IMR-90 (cell line): Measurements from ENCODE around the gene KRT36. TPM values are rescaled to one million over a fixed set of nuclear protein-coding genes. Genes with fewer than 3 reads are reported as not detected.

ENCODE experiments used
- ATAC-seq: fragments of 200-7000 bp; cut with Tn5 transposase; 2 replicates; pipeline ENCODE4 v1.9.1; 2020; ENCODE audit warnings: low read depth, mild to moderate bottlenecking, moderate library complexity
- BruUV-seq: library from RNA; stranded (reverse); fragments of 400-500 nt; replicated peaks from 2 replicates; lab custom pipeline; 2021; lab: Mats Ljungman, UMichigan
- CTCF ChIA-PET: fragments of 300-600 bp; formaldehyde crosslinking; extraction: SDS; loops from one replicate; lab custom pipeline; 2021; ENCODE audit warnings: antibody characterized with exemption; lab: Yijun Ruan, JAX
- POLR2A ChIA-PET: fragments of 300-600 bp; sonication (Branson Sonifier 250); formaldehyde crosslinking; loops from one replicate; lab custom pipeline; 2022; ENCODE audit warnings: antibody characterized with exemption; ENCODE audit not compliant: unreplicated experiment; lab: Charles Lee
- DNase-seq: peaks from one replicate; pipeline ENCODE4 v3.0.0; 2013
- H2AFZ ChIP-seq: replicated peaks from 2 replicates; pipeline ENCODE3; 2013; ENCODE audit warnings: low read length, mild to moderate bottlenecking; ENCODE audit not compliant: poor library complexity
- H2AK5ac ChIP-seq: 2 replicates; pipeline ENCODE4 v1.6.1; 2013; ENCODE audit warnings: low read depth, low read length, inconsistent platforms
- H2AK9ac ChIP-seq: replicated peaks from 2 replicates; pipeline ENCODE3; 2013; ENCODE audit warnings: mild to moderate bottlenecking, low read depth, low read length, moderate library complexity; ENCODE audit not compliant: poor library complexity
- H2BK120ac ChIP-seq: 2 replicates; pipeline ENCODE4 v1.6.1; 2013; ENCODE audit warnings: low read depth, low read length, inconsistent platforms
- H2BK15ac ChIP-seq: 3 replicates; pipeline ENCODE4 v1.6.1; 2013; ENCODE audit warnings: low read depth, low read length, inconsistent platforms
- H2BK20ac ChIP-seq: 2 replicates; pipeline ENCODE4 v1.6.1; 2013; ENCODE audit warnings: low read depth, mild to moderate bottlenecking, inconsistent platforms, low read length, moderate library complexity
- H2BK5ac ChIP-seq: 2 replicates; pipeline ENCODE4 v1.6.1; 2013; ENCODE audit warnings: mild to moderate bottlenecking, low read depth, low read length, inconsistent platforms; ENCODE audit not compliant: poor library complexity, severe bottlenecking
- H3K14ac ChIP-seq: replicated peaks from 2 replicates; pipeline ENCODE4 v1.6.1; 2013; ENCODE audit warnings: low read depth, low read length, inconsistent platforms
- H3K18ac ChIP-seq: 2 replicates; pipeline ENCODE4 v1.6.1; 2013; ENCODE audit warnings: low read depth, low read length, control low read depth
- H3K23ac ChIP-seq: 2 replicates; pipeline ENCODE4 v1.6.1; 2013; ENCODE audit warnings: low read depth, low read length, inconsistent platforms
- H3K27ac ChIP-seq: 2 replicates; pipeline ENCODE4 v1.5.1; 2013; ENCODE audit warnings: mild to moderate bottlenecking, control low read depth, low read length; ENCODE audit not compliant: insufficient read depth
- H3K27me3 ChIP-seq: 2 replicates; pipeline ENCODE4 v1.6.1; 2013; ENCODE audit warnings: low read length; ENCODE audit not compliant: control insufficient read depth, insufficient read depth
- H3K36me3 ChIP-seq: 2 replicates; pipeline ENCODE4 v1.6.1; 2013; ENCODE audit warnings: low read length, mixed read lengths; ENCODE audit not compliant: control insufficient read depth, insufficient read depth
- H3K4ac ChIP-seq: 2 replicates; pipeline ENCODE4 v1.6.1; 2013; ENCODE audit warnings: low read depth, low read length, inconsistent platforms
- H3K4me1 ChIP-seq: 2 replicates; pipeline ENCODE4 v1.6.1; 2013; ENCODE audit warnings: low read length, mixed read lengths; ENCODE audit not compliant: control insufficient read depth, insufficient read depth
- H3K4me2 ChIP-seq: 2 replicates; pipeline ENCODE4 v1.6.1; 2013; ENCODE audit warnings: low read depth, mild to moderate bottlenecking, control low read depth, low read length, moderate library complexity
- H3K4me3 ChIP-seq: 2 replicates; pipeline ENCODE4 v1.5.1; 2013; ENCODE audit warnings: low read depth, mild to moderate bottlenecking, control low read depth, low read length, moderate library complexity; ENCODE audit not compliant: insufficient read depth
- H3K56ac ChIP-seq: 2 replicates; pipeline ENCODE4 v1.6.1; 2013; ENCODE audit warnings: low read length, inconsistent platforms; ENCODE audit not compliant: insufficient read depth; ENCODE audit errors: extremely low read depth
- H3K79me1 ChIP-seq, 2 experiments: 2 replicates each; pipeline ENCODE4 v1.6.1; 2013; ENCODE audit warnings: low read length in 2 of 2, inconsistent platforms in 1 of 2, low read depth in 1 of 2
- H3K9ac ChIP-seq: 2 replicates; pipeline ENCODE4 v1.6.1; 2013; ENCODE audit warnings: low read depth, low read length, control low read depth
- H3K9me1 ChIP-seq: 2 replicates; pipeline ENCODE4 v1.6.1; 2013; ENCODE audit warnings: low read length, inconsistent platforms; ENCODE audit not compliant: insufficient read depth
- H3K9me3 ChIP-seq: 2 replicates; pipeline ENCODE4 v1.6.1; 2013; ENCODE audit warnings: low read length; ENCODE audit not compliant: control insufficient read depth, insufficient read depth
- H4K20me1 ChIP-seq: 2 replicates; pipeline ENCODE4 v1.6.1; 2013; ENCODE audit warnings: low read length, inconsistent platforms; ENCODE audit not compliant: insufficient read depth
- H4K5ac ChIP-seq: 2 replicates; pipeline ENCODE4 v1.6.1; 2013; ENCODE audit warnings: mild to moderate bottlenecking, low read depth, low read length, control low read depth
- H4K8ac ChIP-seq, 2 experiments: 2 replicates each; pipeline ENCODE4 v1.6.1; 2013; ENCODE audit warnings: low read depth in 2 of 2, low read length in 2 of 2, control low read depth in 1 of 2, inconsistent platforms in 1 of 2
- H4K91ac ChIP-seq: 2 replicates; pipeline ENCODE4 v1.6.1; 2013; ENCODE audit warnings: low read depth, low read length, inconsistent platforms; ENCODE audit not compliant: insufficient read depth
- BHLHE40 ChIP-seq: fragments of 150-350 bp; IDR thresholded peaks from 2 replicates; pipeline ENCODE4 v1.6.1; 2016; ENCODE audit warnings: mild to moderate bottlenecking, low read depth, low read length
- CEBPB ChIP-seq: IDR thresholded peaks from 2 replicates; pipeline ENCODE4 v1.6.1; 2012; ENCODE audit warnings: low read depth, low read length, improper control_type of control experiment
- CHD1 ChIP-seq: IDR thresholded peaks from 2 replicates; pipeline ENCODE4 v1.6.1; 2012; ENCODE audit warnings: low read depth, low read length, improper control_type of control experiment
- FOS ChIP-seq: fragments of 150-350 bp; IDR thresholded peaks from 2 replicates; pipeline ENCODE4 v1.6.1; 2016; ENCODE audit warnings: low read depth, low read length
- MAZ ChIP-seq: IDR thresholded peaks from 2 replicates; pipeline ENCODE4 v1.6.1; 2012; ENCODE audit warnings: low read depth, mild to moderate bottlenecking, low read length, improper control_type of control experiment, moderate library complexity, borderline replicate concordance
- MXI1 ChIP-seq: IDR thresholded peaks from 2 replicates; pipeline ENCODE4 v1.6.1; 2012; ENCODE audit warnings: low read depth, mild to moderate bottlenecking, low read length, moderate library complexity, borderline replicate concordance
- NFE2L2 ChIP-seq: fragments of 150-350 bp; IDR thresholded peaks from 2 replicates; pipeline ENCODE4 v1.6.1; 2016; ENCODE audit warnings: low read depth, mild to moderate bottlenecking, low read length
- POLR2A ChIP-seq: IDR thresholded peaks from 2 replicates; pipeline ENCODE4 v1.6.1; 2012; ENCODE audit warnings: mild to moderate bottlenecking, low read depth, low read length
- RAD21 ChIP-seq: IDR thresholded peaks from 2 replicates; pipeline ENCODE4 v1.6.1; 2012; ENCODE audit warnings: low read length, improper control_type of control experiment
- RCOR1 ChIP-seq: IDR thresholded peaks from 2 replicates; pipeline ENCODE4 v1.6.1; 2012; ENCODE audit warnings: mild to moderate bottlenecking, low read length, improper control_type of control experiment; ENCODE audit not compliant: insufficient replicate concordance
- RFX5 ChIP-seq: IDR thresholded peaks from 2 replicates; pipeline ENCODE4 v1.8.0; 2012; ENCODE audit warnings: low read depth, mild to moderate bottlenecking, low read length, moderate library complexity
- WGBS, 2 experiments: methylation state at CpG; one replicate each; pipeline versions ENCODE4 v1.1.5 to v1.1.7; 2013; ENCODE audit warnings: missing lambda C conversion rate in 2 of 2; ENCODE audit not compliant: insufficient read length in 1 of 2; ENCODE audit errors: extremely low coverage in 2 of 2; 5-methylcytosine and 5-hydroxymethylcytosine counted together
- dilution Hi-C: fragments of 300-500 bp; cut with HindIII; formaldehyde crosslinking; loops from one replicate; pipeline ENCODE4 v1.14.3; 2018; ENCODE audit warnings: low sequenced_read_pairs; ENCODE audit not compliant: unreplicated experiment
- in situ Hi-C: fragments of 300-500 bp; cut with MboI; formaldehyde crosslinking; loops from 3 replicates; pipeline ENCODE4 v1.14.3; 2019; ENCODE audit warnings: low sequenced_read_pairs, inconsistent platforms, mixed read lengths
- intact Hi-C: fragments of 100-400 bp; cut with micrococcal nuclease; formaldehyde crosslinking; loops from 2 replicates; pipeline ENCODE4 v1.10.0; 2022
- polyA plus RNA-seq, 3 experiments: library from polyadenylated mRNA; depleted of rRNA; stranded (reverse); fragments of >200 nt; gene quantifications; 2 replicates each; pipeline ENCODE4 v1.2.3, GENCODE V29; 2012; ENCODE audit warnings: low replicate concordance in 1 of 3
- total RNA-seq: library from RNA; depleted of rRNA; stranded (reverse); fragments of >200 nt; gene quantifications from 2 replicates; pipeline ENCODE4 v1.2.3, GENCODE V29; 2012
- TF ChIP-seq, protein P1 (sequence below): conservative IDR thresholded peaks from 2 replicates; pipeline ENCODE4 v1.5.1; 2012; ENCODE audit warnings: mild to moderate bottlenecking, low read depth, low read length, improper control_type of control experiment
- TF ChIP-seq, protein P2 (sequence below): fragments of 150-350 bp; IDR thresholded peaks from 2 replicates; pipeline ENCODE4 v1.6.1; 2017; ENCODE audit warnings: mild to moderate bottlenecking, antibody characterized with exemption, low read length, low read depth

The KRT36 gene
- total and polyA plus RNA-seq, 2 of the 4 experiments (the other 2 are of a cell fraction) = not detected

DNA sequence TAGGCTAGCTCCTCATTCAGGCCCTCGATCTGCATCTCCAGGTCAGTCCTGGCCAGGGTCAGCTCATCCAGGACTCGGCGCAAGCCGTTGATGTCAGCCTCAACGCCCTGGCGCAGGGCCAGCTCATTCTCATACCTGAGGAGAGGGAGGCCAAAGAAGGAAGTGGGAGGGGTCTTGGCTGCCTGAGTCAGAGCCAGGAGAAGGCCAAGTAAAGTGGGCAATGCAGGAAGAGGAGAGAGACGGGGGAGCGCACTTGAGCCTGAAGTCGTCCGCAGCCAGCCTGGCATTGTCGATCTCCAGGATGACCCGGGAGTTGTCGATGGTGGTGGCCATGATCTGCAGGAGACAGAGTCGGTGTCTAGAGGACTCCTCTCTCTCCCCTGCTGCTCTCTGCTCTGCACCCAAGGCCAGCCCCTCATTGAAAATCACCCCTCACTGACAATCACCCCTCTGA is 27.1 kb upstream of the KRT36 start:
- Histone ChIP-seq H3K27ac (no peak overlapping the region), H3K4me2 (no peak overlapping the region), H3K14ac (no peak overlapping the region), H3K23ac (no peak overlapping the region), H2AK9ac (no peak overlapping the region), H3K56ac (no peak overlapping the region), H4K91ac (no peak overlapping the region), H3K18ac (no peak overlapping the region), H3K4ac (no peak overlapping the region), H2BK120ac (no peak overlapping the region), H3K79me1 (no peaks in the 10 kb centered on the region), H3K27me3 (no peaks in the 10 kb centered on the region), H2AFZ (no peak overlapping the region), H4K8ac (no peak overlapping the region), H4K5ac (no peak overlapping the region), H2AK5ac (no peak overlapping the region), H3K4me3 (no peak overlapping the region), H3K9me3 (no peaks in the 10 kb centered on the region), H3K9ac (no peak overlapping the region), H2BK20ac (no peak overlapping the region), H2BK15ac (no peak overlapping the region), H3K36me3 (no peaks in the 10 kb centered on the region), H3K9me1 (0 out of 2 replicates have a peak, but pooled peaks cover 3% of the 10 kb centered on the region), H4K20me1 (no peaks in the 10 kb centered on the region), H2BK5ac (no peak overlapping the region), H3K4me1 (peaks cover 12% of the 10 kb centered on the region)
- in situ Hi-C loops = no loop called here
- no TSS peak for BruUV-seq
- dilution Hi-C loops = no loop called here
- ChIA-PET CTCF (no interaction called here), POLR2A (interaction anchor here (0.5 kb wide), 1 partner anchor 9 kb away, joined by 3 read pairs; no protein-coding TSS in a partner anchor)
- intact Hi-C loops = no loop called here
- ATAC-seq (no peak), DNase-seq (no peak)
- TF ChIP-seq BHLHE40 (no peak), MAZ (no peak), MXI1 (no peak), RCOR1 (no peak), RFX5 (no peak), POLR2A (no peak), CHD1 (no peak), RAD21 (no peak), NFE2L2 (no peak), CEBPB (no peak), FOS (no peak)
- TF ChIP-seq, protein P1, sequence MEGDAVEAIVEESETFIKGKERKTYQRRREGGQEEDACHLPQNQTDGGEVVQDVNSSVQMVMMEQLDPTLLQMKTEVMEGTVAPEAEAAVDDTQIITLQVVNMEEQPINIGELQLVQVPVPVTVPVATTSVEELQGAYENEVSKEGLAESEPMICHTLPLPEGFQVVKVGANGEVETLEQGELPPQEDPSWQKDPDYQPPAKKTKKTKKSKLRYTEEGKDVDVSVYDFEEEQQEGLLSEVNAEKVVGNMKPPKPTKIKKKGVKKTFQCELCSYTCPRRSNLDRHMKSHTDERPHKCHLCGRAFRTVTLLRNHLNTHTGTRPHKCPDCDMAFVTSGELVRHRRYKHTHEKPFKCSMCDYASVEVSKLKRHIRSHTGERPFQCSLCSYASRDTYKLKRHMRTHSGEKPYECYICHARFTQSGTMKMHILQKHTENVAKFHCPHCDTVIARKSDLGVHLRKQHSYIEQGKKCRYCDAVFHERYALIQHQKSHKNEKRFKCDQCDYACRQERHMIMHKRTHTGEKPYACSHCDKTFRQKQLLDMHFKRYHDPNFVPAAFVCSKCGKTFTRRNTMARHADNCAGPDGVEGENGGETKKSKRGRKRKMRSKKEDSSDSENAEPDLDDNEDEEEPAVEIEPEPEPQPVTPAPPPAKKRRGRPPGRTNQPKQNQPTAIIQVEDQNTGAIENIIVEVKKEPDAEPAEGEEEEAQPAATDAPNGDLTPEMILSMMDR = no peak
- TF ChIP-seq, protein P2, sequence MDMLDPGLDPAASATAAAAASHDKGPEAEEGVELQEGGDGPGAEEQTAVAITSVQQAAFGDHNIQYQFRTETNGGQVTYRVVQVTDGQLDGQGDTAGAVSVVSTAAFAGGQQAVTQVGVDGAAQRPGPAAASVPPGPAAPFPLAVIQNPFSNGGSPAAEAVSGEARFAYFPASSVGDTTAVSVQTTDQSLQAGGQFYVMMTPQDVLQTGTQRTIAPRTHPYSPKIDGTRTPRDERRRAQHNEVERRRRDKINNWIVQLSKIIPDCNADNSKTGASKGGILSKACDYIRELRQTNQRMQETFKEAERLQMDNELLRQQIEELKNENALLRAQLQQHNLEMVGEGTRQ = no peak
- 96% methylated on average over 5 of the region's 14 CpGs; no CpG with 5 or more reads in 1 of the 2 experiments for WGBS, 2 experiments
